ENCODE data around the gene RUNX3. TPM values are rescaled to one million over a fixed set of nuclear protein-coding genes. Genes with fewer than 3 reads are reported as not detected.
A peak's percentile ranks its signal among the peaks of the same experiment; 100 is the strongest.

RUNX3 gene
- total and polyA plus RNA-seq, 4 experiments from 2014 or later = 12.5 to 112 (median 78.0) TPM

GRCh38 chr1:24915816-24916602, 14.1 kb downstream of the RUNX3 start:
- Mint-ChIP-seq H3K27me3 (no peaks in the 10 kb centered on the region), H3K4me3 (peak overlapping the region in 3 of 8 donors; percentile 3 to 35 (median 25)), H3K27ac (peak overlapping the region in 6 of 7 donors; percentile 35 to 100 (median 81)), H3K4me1 (peaks cover 36 to 93% (median 70%) of the 10 kb centered on the region in 4 donors), H3K9me3 (peaks cover 0 to 3% (median 0%) of the 10 kb centered on the region in 8 donors), H3K36me3 (peaks cover 40 to 87% of the 10 kb centered on the region in 2 donors)
- CTCF ChIA-PET (ENCODE audit: partially characterized antibody) = no interaction called here
- peaks cover 77% of the 10 kb centered on the region for H3K36me3 ChIP-seq (ENCODE audit: insufficient read depth, low read length)
- H3K27me3 ChIP-seq (ENCODE audit: insufficient read depth, low read length) = no peaks in the 10 kb centered on the region
- H3K4me1 ChIP-seq (ENCODE audit: insufficient read depth, low read length) = peaks cover 99% of the 10 kb centered on the region
- H3K27ac ChIP-seq (ENCODE audit: low read depth, low read length) = peak overlapping the region; percentile 77
- H3K4me3 ChIP-seq (ENCODE audit: low read length in 2 of 2) = no peak overlapping the region
- H3K9me3 ChIP-seq (ENCODE audit: control insufficient read depth in 1 of 2, low read length in 2 of 2) = no peaks in the 10 kb centered on the region
- POLR2A ChIA-PET (ENCODE audit: partially characterized antibody) = interaction anchor here (0.9 to 14.7 kb wide), 2 partner anchors 11 to 316 kb away, joined by 3 to 335 read pairs; partner anchors contain the start of gene RUNX3
- intact Hi-C loops (cut with micrococcal nuclease) = no loop called here
- DNase-seq = peak in 1 of 5 donors; percentile 25

- Mint-ChIP-seq H3K27me3 (no peaks in the 10 kb centered on the region), H3K9me3 (peaks cover 0 to 6% (median 0%) of the 10 kb centered on the region in 8 donors), H3K36me3 (peaks cover 31 to 85% of the 10 kb centered on the region in 2 donors), H3K4me3 (peak overlapping the region in 5 of 8 donors; percentile 15 to 84 (median 57)), H3K4me1 (peaks cover 35 to 93% (median 68%) of the 10 kb centered on the region in 4 donors), H3K27ac (peak overlapping the region; percentile 90 to 100 (median 99))
- Histone ChIP-seq H3K9me3 (ENCODE audit: control insufficient read depth in 1 of 2, low read length in 2 of 2) (no peaks in the 10 kb centered on the region), H3K4me1 (ENCODE audit: insufficient read depth, low read length) (peaks cover 99% of the 10 kb centered on the region), H3K27me3 (ENCODE audit: insufficient read depth, low read length) (no peaks in the 10 kb centered on the region), H3K4me3 (ENCODE audit: low read length in 2 of 2) (no peak overlapping the region), H3K27ac (ENCODE audit: low read depth, low read length) (peak overlapping the region; percentile 77), H3K36me3 (ENCODE audit: insufficient read depth, low read length) (peaks cover 63% of the 10 kb centered on the region)
- ChIA-PET POLR2A (ENCODE audit: partially characterized antibody) (interaction anchor here (1.5 to 14.7 kb wide), 2 partner anchors 12 to 66 kb away, joined by 5 to 335 read pairs; partner anchors contain the start of gene RUNX3), CTCF (ENCODE audit: partially characterized antibody) (interaction anchor here (4.6 kb wide), 1 partner anchor 11 kb away, joined by 39 read pairs; no protein-coding TSS in a partner anchor)
- intact Hi-C loops (cut with micrococcal nuclease) = no loop called here
- peak in 1 of 5 donors; percentile 5 for DNase-seq
Measured at GRCh38 chr1:24914226-24915069, 15.6 kb downstream of the RUNX3 start.

GRCh38 chr1:24913616-24914225, 16.4 kb downstream of the RUNX3 start:
- ChIA-PET POLR2A (ENCODE audit: partially characterized antibody) (interaction anchor here (0.8 to 14.7 kb wide), 6 partner anchors 12 to 123 kb away, joined by 3 to 335 read pairs (median 5); partner anchors contain the start of gene RUNX3), CTCF (ENCODE audit: partially characterized antibody) (interaction anchor here (1.0 to 4.6 kb wide), 6 partner anchors 11 to 147 kb away, joined by 3 to 39 read pairs (median 4); partner anchors contain the start of gene RUNX3)
- peak overlapping the region in 1 of 8 donors; percentile 25 for H3K4me3 Mint-ChIP-seq
- H3K4me1 Mint-ChIP-seq = peaks cover 37 to 97% (median 67%) of the 10 kb centered on the region in 4 donors
- peak in 1 of 5 donors; percentile 1 for DNase-seq
- peak overlapping the region; percentile 64 to 100 (median 100) for H3K27ac Mint-ChIP-seq
- H3K9me3 Mint-ChIP-seq = peaks cover 0 to 6% (median 0%) of the 10 kb centered on the region in 8 donors
- intact Hi-C loops (cut with micrococcal nuclease) = no loop called here
- peaks cover 33 to 85% of the 10 kb centered on the region in 2 donors for H3K36me3 Mint-ChIP-seq
- H3K27me3 Mint-ChIP-seq = no peaks in the 10 kb centered on the region
- H3K27me3 ChIP-seq (ENCODE audit: insufficient read depth, low read length) = no peaks in the 10 kb centered on the region
- peak overlapping the region; percentile 77 for H3K27ac ChIP-seq (ENCODE audit: low read depth, low read length)
- no peak overlapping the region for H3K4me3 ChIP-seq (ENCODE audit: low read length in 2 of 2)
- H3K4me1 ChIP-seq (ENCODE audit: insufficient read depth, low read length) = peaks cover 99% of the 10 kb centered on the region
- no peaks in the 10 kb centered on the region for H3K9me3 ChIP-seq (ENCODE audit: control insufficient read depth in 1 of 2, low read length in 2 of 2)
- H3K36me3 ChIP-seq (ENCODE audit: insufficient read depth, low read length) = peaks cover 64% of the 10 kb centered on the region

GRCh38 chr1:24913274-24913604, 16.8 kb downstream of the RUNX3 start:
- H3K4me3 Mint-ChIP-seq = peak overlapping the region in 1 of 8 donors; percentile 84
- intact Hi-C loops (cut with micrococcal nuclease) = no loop called here
- peaks cover 0 to 6% (median 0%) of the 10 kb centered on the region in 8 donors for H3K9me3 Mint-ChIP-seq
- Histone ChIP-seq H3K27me3 (ENCODE audit: insufficient read depth, low read length) (no peaks in the 10 kb centered on the region), H3K27ac (ENCODE audit: low read depth, low read length) (peak overlapping the region; percentile 77), H3K36me3 (ENCODE audit: insufficient read depth, low read length) (peaks cover 62% of the 10 kb centered on the region), H3K4me3 (ENCODE audit: low read length in 2 of 2) (no peak overlapping the region), H3K4me1 (ENCODE audit: insufficient read depth, low read length) (peaks cover 99% of the 10 kb centered on the region), H3K9me3 (ENCODE audit: control insufficient read depth in 1 of 2, low read length in 2 of 2) (no peaks in the 10 kb centered on the region)
- CTCF ChIA-PET (ENCODE audit: partially characterized antibody) = interaction anchor here (1.0 to 4.6 kb wide), 7 partner anchors 12 to 147 kb away, joined by 3 to 39 read pairs (median 4); partner anchors contain the start of gene RUNX3
- POLR2A ChIA-PET (ENCODE audit: partially characterized antibody) = interaction anchor here (0.8 to 14.7 kb wide), 7 partner anchors 12 to 124 kb away, joined by 3 to 335 read pairs (median 5); partner anchors contain the start of gene RUNX3
- DNase-seq = peak in 1 of 5 donors; percentile 14
- H3K4me1 Mint-ChIP-seq = peaks cover 36 to 95% (median 66%) of the 10 kb centered on the region in 4 donors
- peaks cover 29 to 82% of the 10 kb centered on the region in 2 donors for H3K36me3 Mint-ChIP-seq
- H3K27ac Mint-ChIP-seq = peak overlapping the region; percentile 64 to 100 (median 100)
- no peaks in the 10 kb centered on the region for H3K27me3 Mint-ChIP-seq

GRCh38 chr1:24912376-24913273, 17.5 kb downstream of the RUNX3 start:
- peak in 1 of 5 donors; percentile 65 for DNase-seq
- H3K4me1 Mint-ChIP-seq = peaks cover 39 to 95% (median 66%) of the 10 kb centered on the region in 4 donors
- no peaks in the 10 kb centered on the region for H3K27me3 ChIP-seq (ENCODE audit: insufficient read depth, low read length)
- peak overlapping the region; percentile 77 for H3K27ac ChIP-seq (ENCODE audit: low read depth, low read length)
- H3K4me1 ChIP-seq (ENCODE audit: insufficient read depth, low read length) = peaks cover 97% of the 10 kb centered on the region
- H3K9me3 Mint-ChIP-seq = peaks cover 0 to 8% (median 0%) of the 10 kb centered on the region in 8 donors
- peak overlapping the region in 7 of 8 donors; percentile 17 to 84 (median 31) for H3K4me3 Mint-ChIP-seq
- peaks cover 33 to 82% of the 10 kb centered on the region in 2 donors for H3K36me3 Mint-ChIP-seq
- ChIA-PET CTCF (ENCODE audit: partially characterized antibody) (interaction anchor here (1.0 to 4.6 kb wide), 8 partner anchors 12 to 146 kb away, joined by 3 to 39 read pairs (median 4); partner anchors contain the start of gene RUNX3), POLR2A (ENCODE audit: partially characterized antibody) (interaction anchor here (0.8 to 14.7 kb wide), 8 partner anchors 11 to 124 kb away, joined by 3 to 335 read pairs (median 6); partner anchors contain the start of gene RUNX3)
- H3K27ac Mint-ChIP-seq = peak overlapping the region; percentile 99 to 100 (median 100)
- H3K36me3 ChIP-seq (ENCODE audit: insufficient read depth, low read length) = peaks cover 62% of the 10 kb centered on the region
- H3K4me3 ChIP-seq (ENCODE audit: low read length in 2 of 2) = no peak overlapping the region
- no peaks in the 10 kb centered on the region for H3K27me3 Mint-ChIP-seq
- intact Hi-C loops (cut with micrococcal nuclease) = no loop called here
- no peaks in the 10 kb centered on the region for H3K9me3 ChIP-seq (ENCODE audit: control insufficient read depth in 1 of 2, low read length in 2 of 2)

All from CD4-positive, alpha-beta memory T cell (primary cell).